ENCODE measurements around the gene NEUROG2. TPM values are rescaled to one million over a fixed set of nuclear protein-coding genes. Genes with fewer than 3 reads are reported as not detected.
"Not testable (repeated sequence)": the region's sequence is repeated elsewhere in the genome, so short reads cannot be mapped to it uniquely, and the experiment has no call there.

Gene NEUROG2
- total RNA-seq, 1 experiment from 2014 or later, result not detected

- in situ Hi-C loops (cut with HindIII; ENCODE audit: low sequenced_read_pairs), result no loop called here
- DNase-seq (ENCODE audit: low spot score), result no peak
These were observed 7.6 kb downstream of the NEUROG2 start for GRCh38 chr4:112508356-112508755.

- DNase-seq (ENCODE audit: low spot score), result no peak
- in situ Hi-C loops (cut with HindIII; ENCODE audit: low sequenced_read_pairs), result no loop called here
These were observed 11.2 kb downstream of the NEUROG2 start for GRCh38 chr4:112504807-112505206.

GRCh38 chr4:112502871-112503270 lies 13.1 kb downstream of the NEUROG2 start:
- in situ Hi-C loops (cut with HindIII; ENCODE audit: low sequenced_read_pairs), result no loop called here
- no peak for DNase-seq (ENCODE audit: low spot score)

- in situ Hi-C loops (cut with HindIII; ENCODE audit: low sequenced_read_pairs), result no loop called here
- DNase-seq (ENCODE audit: low spot score), result no peak
These were observed 23.7 kb downstream of the NEUROG2 start for GRCh38 chr4:112492321-112492720.

- in situ Hi-C loops (cut with HindIII; ENCODE audit: low sequenced_read_pairs); DNase-seq (ENCODE audit: low spot score): not testable (repeated sequence)
These were observed 25.2 kb downstream of the NEUROG2 start for GRCh38 chr4:112490808-112491207.

- DNase-seq (ENCODE audit: low spot score), result no peak
These were observed 30.1 kb downstream of the NEUROG2 start for GRCh38 chr4:112485930-112486329.

GRCh38 chr4:112473985-112474384 lies 42.0 kb downstream of the NEUROG2 start:
- DNase-seq (ENCODE audit: low spot score), result no peak
- in situ Hi-C loops (cut with HindIII; ENCODE audit: low sequenced_read_pairs), result no loop called here

More at GRCh38 chr4:112485930-112486329, 30.1 kb downstream of the NEUROG2 start:
- in situ Hi-C loops (cut with HindIII; ENCODE audit: low sequenced_read_pairs), result no loop called here

GRCh38 chr4:112472318-112472717 lies 43.7 kb downstream of the NEUROG2 start:
- no peak for DNase-seq (ENCODE audit: low spot score)
- in situ Hi-C loops (cut with HindIII; ENCODE audit: low sequenced_read_pairs), result no loop called here

Other genes with a start within 250 kb of the NEUROG2 start
- 0.62 and 7.0 TPM in 2 replicates for gene TIFA, start 230.3 kb downstream of the NEUROG2 start, total RNA-seq (2014; rRNA removed; shearing (Covaris generic))
- gene ALPK1, start 218.8 kb downstream of the NEUROG2 start, total RNA-seq (2014; rRNA removed; shearing (Covaris generic)), result not detected in 2 replicates
- 5.4 and 9.2 TPM in 2 replicates for gene ZGRF1, start 120.7 kb upstream of the NEUROG2 start, total RNA-seq (2014; rRNA removed; shearing (Covaris generic))
- gene LARP7, start 121.0 kb upstream of the NEUROG2 start, total RNA-seq (2014; rRNA removed; shearing (Covaris generic)), result 30.8 and 50.0 TPM in 2 replicates